Stimulated activated memory B cell treated with anti-CD40 and anti-IgM and Interleukin-4, amounts not matched to agents 10 μg/mL and 1 μg/mL and 100 μg/mL, for 72 hours (primary cell): ENCODE measurements around the gene SAPCD2.
A peak's percentile ranks its signal among the peaks of the same experiment; 100 is the strongest.

ENCODE experiments used
- ATAC-seq: fragments of 150-1000 bp; cut with Tn5 transposase; 2 replicates; pipeline ENCODE4 v1.10.0; 2021
- H3K27ac Mint-ChIP-seq: one replicate; pipeline ENCODE4 v1.8.0; 2022; ENCODE audit warnings: mild to moderate bottlenecking, mixed read lengths
- H3K27me3 Mint-ChIP-seq: one replicate; pipeline ENCODE4 v1.8.0; 2022; ENCODE audit warnings: mixed read lengths
- H3K36me3 Mint-ChIP-seq: one replicate; pipeline ENCODE4 v1.8.0; 2022; ENCODE audit warnings: mixed read lengths
- H3K4me1 Mint-ChIP-seq: one replicate; pipeline ENCODE4 v1.8.0; 2022; ENCODE audit warnings: mixed read lengths
- H3K4me3 Mint-ChIP-seq: one replicate; pipeline ENCODE4 v1.8.0; 2022; ENCODE audit warnings: mild to moderate bottlenecking, moderate library complexity, mixed read lengths
- H3K9me3 Mint-ChIP-seq: one replicate; pipeline ENCODE4 v1.8.0; 2022; ENCODE audit warnings: mixed read lengths

SAPCD2 gene

DNA sequence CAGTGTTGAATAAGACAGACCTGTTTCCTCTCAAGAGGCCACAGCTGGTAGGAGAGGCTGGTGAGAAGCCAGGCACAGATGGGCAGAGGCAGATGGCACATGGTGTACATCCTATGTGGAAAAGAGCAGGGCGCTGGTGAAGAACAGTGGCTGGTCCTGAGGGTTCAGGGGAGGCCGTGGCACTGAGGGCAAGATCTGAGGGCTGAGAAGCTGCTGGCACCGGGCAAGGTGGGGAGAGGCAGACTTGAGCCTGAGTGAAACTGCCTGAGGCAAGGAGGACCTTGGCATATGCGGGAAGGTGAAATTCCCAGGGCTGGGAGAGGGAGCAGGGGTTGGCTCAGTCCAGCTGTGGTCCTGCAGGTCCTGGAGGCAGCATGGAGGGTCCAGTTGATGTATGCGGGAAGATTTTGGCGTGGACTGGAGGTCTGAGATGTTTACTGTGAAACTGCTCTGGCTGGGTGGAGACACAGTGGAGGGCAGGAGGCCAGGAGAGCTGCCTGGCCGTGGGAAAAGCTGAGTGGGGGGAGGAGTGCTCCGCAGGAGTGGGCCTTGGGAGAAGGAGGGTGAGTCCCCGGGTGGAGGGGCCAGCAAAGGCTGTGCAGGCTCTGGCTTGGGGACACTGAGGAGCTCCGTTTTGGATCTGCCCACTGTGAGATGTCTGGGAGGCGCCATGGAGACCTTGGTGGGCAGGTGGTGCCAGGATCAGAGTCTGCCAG is 19.0 kb upstream of the SAPCD2 start:
- Mint-ChIP-seq H3K27ac (peak overlapping the region; percentile 74), H3K9me3 (no peaks in the 10 kb centered on the region), H3K4me1 (peaks cover 50% of the 10 kb centered on the region), H3K4me3 (no peak overlapping the region), H3K36me3 (peaks cover 34% of the 10 kb centered on the region), H3K27me3 (no peaks in the 10 kb centered on the region)
- no peak for ATAC-seq

DNA sequence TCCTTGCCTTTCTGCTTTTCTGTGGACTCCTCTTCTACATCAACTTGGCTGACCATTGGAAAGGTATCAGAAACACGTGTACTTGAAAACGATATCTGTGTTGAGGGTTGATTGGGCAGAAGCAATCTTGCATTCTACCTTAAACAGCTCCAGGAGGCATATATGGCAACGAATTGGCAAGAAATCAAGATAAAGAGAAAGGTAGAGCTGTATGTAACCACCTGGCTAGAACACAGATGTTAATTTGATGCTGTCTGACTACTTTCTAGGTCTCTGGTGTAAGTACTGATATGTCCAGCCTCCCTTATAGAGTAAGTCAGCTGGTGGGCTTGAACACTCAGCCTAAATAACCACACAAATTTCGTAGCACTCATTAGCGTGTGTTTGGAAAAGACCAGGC is 17.8 kb upstream of the SAPCD2 start:
- ATAC-seq, result no peak
- Mint-ChIP-seq H3K27me3 (no peaks in the 10 kb centered on the region), H3K9me3 (no peaks in the 10 kb centered on the region), H3K27ac (peak overlapping the region; percentile 99), H3K36me3 (peaks cover 29% of the 10 kb centered on the region), H3K4me3 (peak overlapping the region; percentile 83), H3K4me1 (peaks cover 62% of the 10 kb centered on the region)

DNA sequence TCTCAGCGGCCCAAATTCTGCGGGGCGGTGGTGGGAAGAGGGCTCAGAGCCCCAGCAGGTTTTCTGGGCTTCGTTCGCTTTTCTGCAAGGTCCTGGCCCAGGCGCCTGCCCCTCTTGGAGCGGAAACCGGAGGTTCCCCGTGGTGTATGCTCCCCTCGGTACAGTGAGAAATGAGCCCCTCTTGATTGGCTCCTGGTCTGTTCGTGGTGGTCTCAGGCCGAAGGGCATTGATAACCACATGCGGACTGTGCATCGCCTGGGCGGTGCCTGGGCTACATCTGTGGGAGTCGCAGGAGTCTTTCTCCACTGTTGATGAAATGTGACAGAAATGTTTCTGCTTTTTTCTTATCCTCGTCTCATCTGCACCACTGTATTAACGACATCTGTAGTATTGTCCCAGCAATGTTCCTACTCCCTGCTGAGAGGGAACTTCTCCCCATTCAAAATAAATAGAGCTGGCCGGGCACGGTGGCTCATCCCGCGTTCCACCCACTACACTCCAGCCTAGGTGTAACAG is 17.1 kb upstream of the SAPCD2 start:
- no peak for ATAC-seq
- H3K4me3 Mint-ChIP-seq, result peak overlapping the region; percentile 83
- H3K4me1 Mint-ChIP-seq, result peaks cover 68% of the 10 kb centered on the region
- peak overlapping the region; percentile 99 for H3K27ac Mint-ChIP-seq
- no peaks in the 10 kb centered on the region for H3K9me3 Mint-ChIP-seq
- peaks cover 24% of the 10 kb centered on the region for H3K36me3 Mint-ChIP-seq
- H3K27me3 Mint-ChIP-seq, result no peaks in the 10 kb centered on the region

DNA sequence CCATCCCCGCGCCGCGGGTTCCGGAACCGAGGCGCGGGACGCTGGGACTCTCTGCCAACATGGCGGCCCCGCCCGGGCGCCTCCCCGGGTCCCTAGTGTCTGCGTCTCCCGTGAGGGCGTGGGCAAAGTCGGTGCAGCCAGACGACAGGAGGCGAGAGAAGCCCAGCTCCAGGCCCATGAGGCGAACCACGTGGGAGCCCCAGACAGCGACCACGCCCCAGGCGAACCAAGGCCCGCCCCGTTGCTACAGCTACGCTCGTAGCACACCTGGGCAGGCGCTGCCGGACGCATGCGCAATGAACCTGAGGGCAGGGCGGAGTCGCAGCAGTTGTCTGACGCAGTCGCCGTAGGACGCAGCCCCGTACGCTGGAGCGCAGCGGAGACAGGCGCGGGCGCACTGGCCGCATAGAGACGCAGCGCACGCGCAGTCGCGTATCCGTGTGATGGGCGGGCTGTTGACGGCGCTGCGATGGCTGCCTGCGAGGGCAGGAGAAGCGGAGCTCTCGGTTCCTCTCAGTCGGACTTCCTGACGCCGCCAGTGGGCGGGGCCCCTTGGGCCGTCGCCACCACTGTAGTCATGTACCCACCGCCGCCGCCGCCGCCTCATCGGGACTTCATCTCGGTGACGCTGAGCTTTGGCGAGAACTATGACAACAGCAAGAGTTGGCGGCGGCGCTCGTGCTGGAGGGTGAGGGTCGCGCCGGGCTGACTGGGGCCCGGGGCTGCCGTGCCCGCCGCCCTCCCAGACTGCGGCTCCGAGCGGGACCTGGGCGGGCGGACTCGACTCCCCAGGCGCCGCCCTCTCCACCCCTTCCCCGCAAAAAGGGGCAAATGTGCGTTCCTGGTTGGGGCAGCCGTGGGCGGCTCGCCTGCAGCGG is 16.4 kb upstream of the SAPCD2 start, which contains the start of gene MAN1B1:
MAN1B1 (plus strand) TSS at position 455 of the 878 bp plus-strand sequence; CDS start at position 470, 15 bp downstream.
- Mint-ChIP-seq H3K27ac (peak within 1 kb of the TSS; percentile 99), H3K4me3 (peak within 1 kb of the TSS; percentile 91), H3K4me1 (peaks cover 68% of the 10 kb centered on the region), H3K27me3 (no peaks in the 10 kb centered on the region), H3K9me3 (no peaks in the 10 kb centered on the region), H3K36me3 (peaks cover 24% of the 10 kb centered on the region)
- peak; percentile 91 for ATAC-seq

DNA sequence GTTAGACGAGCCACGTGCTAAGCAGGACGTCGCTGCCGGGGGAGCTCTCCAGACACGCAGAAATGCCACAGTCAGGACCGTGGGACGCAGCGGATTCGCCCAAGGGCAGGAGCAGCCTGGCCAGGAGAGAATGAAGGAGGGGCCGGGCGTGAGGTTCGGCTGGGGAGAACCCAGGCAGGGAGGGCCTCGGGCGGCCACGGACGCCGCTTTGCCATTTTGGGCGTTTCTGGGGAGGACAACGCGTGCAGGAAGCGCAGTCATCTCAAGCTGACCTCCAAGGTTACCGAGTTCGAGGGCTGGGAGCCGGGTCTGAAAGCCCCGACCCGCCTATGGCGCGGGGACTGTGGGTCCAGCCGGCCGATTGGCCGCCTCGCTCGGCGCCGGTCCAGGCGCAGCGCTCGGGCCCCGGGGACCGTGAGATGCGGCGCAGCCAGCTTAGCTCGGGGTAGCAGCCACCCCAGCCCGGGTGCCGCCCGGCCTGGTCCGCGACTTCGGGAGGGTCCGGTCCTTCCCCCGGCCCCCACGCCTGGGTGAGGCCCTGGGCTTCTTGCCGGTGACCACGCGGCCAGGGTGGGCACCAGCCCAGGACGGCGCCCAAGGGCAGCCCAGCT is 15.7 kb upstream of the SAPCD2 start:
- H3K9me3 Mint-ChIP-seq, result no peaks in the 10 kb centered on the region

DNA sequence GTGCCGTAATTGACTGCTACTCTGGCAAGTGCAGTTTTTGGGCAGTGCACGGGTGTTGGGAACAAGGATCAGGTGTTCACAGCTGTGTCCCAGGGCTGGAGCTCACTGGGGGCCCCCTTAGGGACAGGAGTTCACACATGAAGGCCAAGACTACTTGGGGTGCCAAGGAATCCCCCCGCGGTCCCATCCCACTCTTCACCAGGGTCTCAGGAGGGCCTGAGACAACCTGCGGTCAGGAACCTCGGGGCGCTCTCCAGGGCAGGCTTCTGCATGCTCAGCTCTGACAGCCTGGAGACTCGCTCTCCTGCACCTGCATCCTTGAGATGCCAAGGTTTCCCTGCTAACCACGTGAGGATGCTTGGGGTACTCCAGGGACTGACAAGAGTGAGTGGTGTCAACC is 14.2 kb upstream of the SAPCD2 start:
- no peaks in the 10 kb centered on the region for H3K27me3 Mint-ChIP-seq
- H3K4me3 Mint-ChIP-seq, result no peak overlapping the region
- ATAC-seq, result no peak
- H3K9me3 Mint-ChIP-seq, result no peaks in the 10 kb centered on the region
- peak overlapping the region; percentile 99 for H3K27ac Mint-ChIP-seq
- peaks cover 56% of the 10 kb centered on the region for H3K4me1 Mint-ChIP-seq
- peaks cover 19% of the 10 kb centered on the region for H3K36me3 Mint-ChIP-seq

More for the DNA sequence above, 15.7 kb upstream of the SAPCD2 start:
- H3K36me3 Mint-ChIP-seq, result peaks cover 24% of the 10 kb centered on the region
- H3K27me3 Mint-ChIP-seq, result no peaks in the 10 kb centered on the region
- H3K4me3 Mint-ChIP-seq, result peak overlapping the region; percentile 91
- peak overlapping the region; percentile 99 for H3K27ac Mint-ChIP-seq
- H3K4me1 Mint-ChIP-seq, result peaks cover 66% of the 10 kb centered on the region
- no peak for ATAC-seq

DNA sequence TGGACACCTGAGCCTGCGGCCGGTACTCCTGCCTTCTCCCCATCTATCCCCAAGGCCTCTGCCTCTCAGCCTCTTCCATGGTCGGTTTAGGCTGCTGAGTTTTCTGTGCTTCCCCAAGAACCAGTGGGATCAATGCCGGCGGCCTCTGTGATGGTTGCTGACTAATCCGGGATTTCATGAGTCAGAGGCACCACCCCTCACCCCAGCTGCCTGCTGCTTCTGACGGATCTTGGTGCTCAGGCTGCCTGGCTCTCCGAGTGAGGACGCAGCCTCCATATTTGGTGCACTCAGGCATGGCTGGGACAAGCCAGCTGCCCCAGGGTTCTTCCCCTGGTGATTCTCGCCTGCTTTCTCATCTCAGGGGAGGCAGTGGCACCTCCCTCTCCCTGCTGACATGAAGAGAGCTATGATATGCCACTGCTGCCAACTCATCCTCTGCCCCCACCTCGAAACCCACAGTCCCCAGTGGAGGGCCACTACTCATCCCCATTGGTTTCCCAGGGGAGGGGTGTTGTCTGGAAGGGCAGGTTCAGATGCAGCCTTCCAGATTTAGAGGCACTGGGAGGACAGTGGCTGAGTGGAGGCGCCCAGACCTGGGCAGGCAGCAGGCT is 13.1 kb upstream of the SAPCD2 start:
- ATAC-seq, result peak; percentile 42
- H3K9me3 Mint-ChIP-seq, result no peaks in the 10 kb centered on the region
- peak overlapping the region; percentile 77 for H3K27ac Mint-ChIP-seq
- no peak overlapping the region for H3K4me3 Mint-ChIP-seq
- H3K36me3 Mint-ChIP-seq, result peaks cover 12% of the 10 kb centered on the region
- H3K27me3 Mint-ChIP-seq, result no peaks in the 10 kb centered on the region
- H3K4me1 Mint-ChIP-seq, result peaks cover 48% of the 10 kb centered on the region

DNA sequence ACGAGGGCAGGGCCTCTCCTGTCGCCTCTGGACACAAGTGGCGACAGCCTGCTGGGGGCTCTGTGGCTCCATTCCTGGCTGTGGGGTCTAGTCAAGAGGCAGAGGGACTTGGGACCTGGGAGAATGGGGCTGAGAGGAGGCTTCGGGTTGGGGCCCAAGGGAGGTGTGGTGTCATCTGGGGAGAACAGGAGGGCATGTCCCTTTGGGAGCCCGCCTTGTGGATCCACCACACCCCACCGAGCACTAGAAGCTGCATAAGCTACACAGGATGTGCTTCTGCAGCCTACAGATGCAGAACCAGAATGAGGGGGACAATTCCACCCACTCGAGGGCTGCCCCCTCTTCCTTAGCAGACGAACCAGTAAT is 12.6 kb upstream of the SAPCD2 start:
- peak overlapping the region; percentile 77 for H3K27ac Mint-ChIP-seq
- H3K9me3 Mint-ChIP-seq, result no peaks in the 10 kb centered on the region
- H3K4me1 Mint-ChIP-seq, result peaks cover 47% of the 10 kb centered on the region
- H3K4me3 Mint-ChIP-seq, result no peak overlapping the region
- ATAC-seq, result no peak
- no peaks in the 10 kb centered on the region for H3K27me3 Mint-ChIP-seq
- H3K36me3 Mint-ChIP-seq, result peaks cover 12% of the 10 kb centered on the region

DNA sequence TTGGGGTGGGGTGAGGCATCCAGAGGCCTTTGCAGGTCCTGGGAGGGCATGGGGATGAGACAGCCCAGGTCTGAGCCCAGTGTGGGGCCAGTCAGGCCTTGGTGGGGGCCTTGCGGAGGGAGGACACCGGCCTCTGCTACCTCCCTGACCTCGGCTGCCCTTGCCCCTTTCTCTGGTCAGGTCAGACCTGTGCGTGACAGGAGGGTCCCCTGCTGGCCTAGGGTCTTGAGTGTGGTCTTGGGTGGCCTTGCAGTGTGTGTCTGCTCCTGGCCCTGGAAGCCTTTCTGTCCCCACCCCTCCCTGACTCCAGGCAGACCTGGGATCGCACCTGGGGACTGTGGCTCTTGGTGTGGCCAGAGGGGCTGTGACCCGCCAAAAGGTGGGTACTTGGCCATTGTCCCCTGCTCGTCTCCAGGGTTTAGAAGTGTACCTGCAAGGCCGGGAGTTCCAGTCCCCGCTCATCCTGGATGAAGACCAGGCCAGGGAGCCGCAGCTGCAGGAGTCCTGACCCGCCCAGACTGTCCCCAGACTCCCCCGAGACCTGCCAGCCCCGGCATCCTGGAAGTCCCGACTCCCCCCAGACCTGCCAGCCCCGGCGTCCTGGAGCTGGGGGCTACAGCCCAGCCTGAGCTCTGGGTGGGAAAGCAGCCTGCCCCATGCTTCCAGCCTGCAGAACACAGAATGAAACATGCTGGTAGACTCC is 12.0 kb upstream of the SAPCD2 start:
- H3K4me1 Mint-ChIP-seq, result peaks cover 41% of the 10 kb centered on the region
- H3K4me3 Mint-ChIP-seq, result no peak overlapping the region
- peaks cover 12% of the 10 kb centered on the region for H3K36me3 Mint-ChIP-seq
- peak overlapping the region; percentile 77 for H3K27ac Mint-ChIP-seq
- ATAC-seq, result no peak
- H3K27me3 Mint-ChIP-seq, result no peaks in the 10 kb centered on the region
- no peaks in the 10 kb centered on the region for H3K9me3 Mint-ChIP-seq

DNA sequence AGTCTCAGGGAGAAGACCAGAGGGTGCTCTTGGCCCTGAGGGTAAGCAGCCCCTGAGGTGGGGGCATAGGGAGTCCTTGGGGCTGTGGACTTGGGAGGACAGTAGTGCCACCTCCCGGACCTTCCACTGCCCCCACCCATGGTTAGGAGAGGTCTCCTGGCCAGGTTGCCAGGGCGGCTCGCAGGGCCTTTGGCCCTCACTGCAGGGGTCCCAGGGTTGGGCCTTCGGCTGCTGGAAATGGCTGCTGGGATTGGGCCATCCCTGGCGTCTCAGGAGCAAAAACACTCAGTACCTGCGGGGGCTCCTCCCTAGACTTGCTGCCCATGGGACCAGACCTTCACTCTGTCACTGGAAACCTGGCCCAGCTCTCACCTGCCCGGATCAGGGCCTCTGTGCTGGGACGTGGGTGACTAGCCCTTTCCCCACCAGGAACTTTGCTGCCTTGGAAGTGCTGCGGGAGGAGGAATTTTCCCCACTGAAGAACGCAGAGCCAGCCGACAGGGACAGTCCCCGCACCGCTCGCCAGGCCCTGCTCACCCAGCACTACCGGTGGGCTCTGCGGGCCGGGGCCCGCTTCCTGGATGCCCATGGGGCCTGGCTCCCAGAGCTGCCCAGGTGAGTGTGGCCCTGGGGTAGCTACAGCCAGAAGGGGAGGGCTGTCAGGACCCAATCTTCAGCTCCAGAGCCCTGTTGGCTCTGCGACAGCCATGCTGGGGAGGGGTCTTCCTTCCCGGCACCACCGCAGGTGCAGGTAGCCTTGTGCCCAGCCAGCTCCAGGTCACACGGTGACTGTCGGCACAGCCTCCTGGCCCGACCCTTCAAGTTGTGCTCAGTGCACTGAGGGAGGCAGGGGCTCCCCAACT is 10.1 kb upstream of the SAPCD2 start:
- ATAC-seq, result no peak
- H3K9me3 Mint-ChIP-seq, result no peaks in the 10 kb centered on the region
- no peaks in the 10 kb centered on the region for H3K27me3 Mint-ChIP-seq
- peaks cover 41% of the 10 kb centered on the region for H3K4me1 Mint-ChIP-seq
- peaks cover 12% of the 10 kb centered on the region for H3K36me3 Mint-ChIP-seq
- H3K4me3 Mint-ChIP-seq, result no peak overlapping the region
- no peak overlapping the region for H3K27ac Mint-ChIP-seq

DNA sequence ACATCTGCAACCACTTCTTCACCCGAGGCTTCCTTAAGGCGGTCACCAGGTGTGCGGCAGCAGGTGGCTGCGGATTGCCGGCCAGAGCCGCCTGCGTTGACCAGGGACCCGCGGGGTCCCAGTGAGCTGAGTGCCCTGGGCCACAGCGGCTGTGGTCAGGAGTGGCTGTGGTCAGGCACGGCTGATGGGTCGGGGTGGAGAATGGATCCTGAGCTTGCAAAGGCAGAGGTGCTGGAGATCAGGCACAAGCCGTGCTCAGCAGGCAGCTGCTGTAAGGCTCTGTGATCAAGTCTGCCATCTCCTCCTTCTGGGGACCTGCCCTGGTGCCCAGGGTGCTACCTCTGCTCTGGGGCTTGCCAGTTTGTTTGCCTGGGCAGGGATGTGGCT is 9.0 kb upstream of the SAPCD2 start:
- Mint-ChIP-seq H3K4me3 (peak overlapping the region; percentile 31), H3K36me3 (peaks cover 12% of the 10 kb centered on the region), H3K27me3 (no peaks in the 10 kb centered on the region), H3K27ac (no peak overlapping the region), H3K9me3 (no peaks in the 10 kb centered on the region), H3K4me1 (peaks cover 38% of the 10 kb centered on the region)
- no peak for ATAC-seq

DNA sequence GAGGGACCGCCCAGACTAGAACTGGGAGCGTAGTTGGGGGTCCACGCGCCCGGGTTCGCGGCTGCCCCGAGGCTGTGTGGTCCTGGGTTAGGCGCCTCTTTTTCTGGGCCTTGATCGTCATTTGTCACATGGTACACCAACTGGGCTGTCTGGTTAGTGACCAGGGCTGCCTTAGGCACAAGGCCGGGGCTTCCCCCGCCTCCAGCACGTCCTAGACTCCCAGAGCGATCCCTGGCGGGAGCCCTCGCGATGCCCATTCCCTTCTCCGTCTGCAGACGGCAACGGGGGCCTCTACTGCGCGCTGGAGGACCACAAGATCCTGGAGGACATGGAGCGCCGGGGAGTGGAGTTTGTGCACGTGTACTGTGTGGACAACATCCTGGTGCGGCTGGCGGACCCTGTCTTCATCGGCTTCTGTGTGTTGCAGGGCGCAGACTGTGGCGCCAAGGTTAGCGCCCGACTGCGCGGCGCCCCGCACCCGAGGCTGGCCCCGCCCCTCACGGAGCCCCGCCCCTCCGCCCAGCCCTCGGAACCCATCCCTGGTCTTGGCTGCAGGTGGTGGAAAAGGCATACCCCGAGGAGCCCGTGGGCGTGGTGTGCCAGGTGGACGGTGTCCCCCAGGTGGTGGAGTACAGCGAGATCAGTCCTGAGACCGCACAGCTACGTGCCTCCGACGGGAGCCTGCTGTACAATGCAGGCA is 8.5 kb upstream of the SAPCD2 start:
- Mint-ChIP-seq H3K4me1 (peaks cover 36% of the 10 kb centered on the region), H3K27ac (no peak overlapping the region), H3K36me3 (peaks cover 12% of the 10 kb centered on the region), H3K9me3 (no peaks in the 10 kb centered on the region), H3K27me3 (no peaks in the 10 kb centered on the region), H3K4me3 (peak overlapping the region; percentile 80)
- no peak for ATAC-seq
